Measurements from ENCODE around the gene SMARCAD1.

The SMARCAD1 gene

DNA sequence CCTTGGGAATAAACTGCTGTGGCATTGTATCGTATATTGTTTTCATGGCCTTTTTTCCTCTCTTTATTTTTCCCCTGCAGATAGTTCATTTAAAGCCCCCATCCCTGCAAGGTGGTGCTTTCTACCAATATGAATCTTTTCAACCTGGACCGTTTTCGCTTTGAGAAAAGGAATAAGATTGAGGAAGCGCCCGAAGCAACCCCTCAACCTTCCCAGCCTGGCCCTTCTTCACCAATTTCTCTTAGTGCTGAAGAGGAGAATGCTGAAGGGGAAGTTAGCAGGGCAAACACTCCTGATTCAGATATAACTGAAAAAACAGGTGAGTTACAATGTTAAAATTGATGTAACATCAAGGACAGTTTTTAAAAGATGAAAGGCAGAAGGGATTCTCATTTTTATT lies 601 bp downstream of the SMARCAD1 start (continued):
- TF ChIP-seq, protein P1, sequence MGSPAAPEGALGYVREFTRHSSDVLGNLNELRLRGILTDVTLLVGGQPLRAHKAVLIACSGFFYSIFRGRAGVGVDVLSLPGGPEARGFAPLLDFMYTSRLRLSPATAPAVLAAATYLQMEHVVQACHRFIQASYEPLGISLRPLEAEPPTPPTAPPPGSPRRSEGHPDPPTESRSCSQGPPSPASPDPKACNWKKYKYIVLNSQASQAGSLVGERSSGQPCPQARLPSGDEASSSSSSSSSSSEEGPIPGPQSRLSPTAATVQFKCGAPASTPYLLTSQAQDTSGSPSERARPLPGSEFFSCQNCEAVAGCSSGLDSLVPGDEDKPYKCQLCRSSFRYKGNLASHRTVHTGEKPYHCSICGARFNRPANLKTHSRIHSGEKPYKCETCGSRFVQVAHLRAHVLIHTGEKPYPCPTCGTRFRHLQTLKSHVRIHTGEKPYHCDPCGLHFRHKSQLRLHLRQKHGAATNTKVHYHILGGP (tag by site-specific recombination; IDR thresholded peaks at IDR 0.05) = no peak
- TF ChIP-seq, protein P2, sequence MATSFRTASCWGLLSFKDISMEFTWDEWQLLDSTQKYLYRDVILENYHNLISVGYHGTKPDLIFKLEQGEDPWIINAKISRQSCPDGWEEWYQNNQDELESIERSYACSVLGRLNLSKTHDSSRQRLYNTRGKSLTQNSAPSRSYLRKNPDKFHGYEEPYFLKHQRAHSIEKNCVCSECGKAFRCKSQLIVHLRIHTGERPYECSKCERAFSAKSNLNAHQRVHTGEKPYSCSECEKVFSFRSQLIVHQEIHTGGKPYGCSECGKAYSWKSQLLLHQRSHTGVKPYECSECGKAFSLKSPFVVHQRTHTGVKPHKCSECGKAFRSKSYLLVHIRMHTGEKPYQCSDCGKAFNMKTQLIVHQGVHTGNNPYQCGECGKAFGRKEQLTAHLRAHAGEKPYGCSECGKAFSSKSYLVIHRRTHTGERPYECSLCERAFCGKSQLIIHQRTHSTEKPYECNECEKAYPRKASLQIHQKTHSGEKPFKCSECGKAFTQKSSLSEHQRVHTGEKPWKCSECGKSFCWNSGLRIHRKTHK (tag by site-specific recombination; IDR thresholded peaks at IDR 0.05) = no peak
- TF ChIP-seq, protein P3, sequence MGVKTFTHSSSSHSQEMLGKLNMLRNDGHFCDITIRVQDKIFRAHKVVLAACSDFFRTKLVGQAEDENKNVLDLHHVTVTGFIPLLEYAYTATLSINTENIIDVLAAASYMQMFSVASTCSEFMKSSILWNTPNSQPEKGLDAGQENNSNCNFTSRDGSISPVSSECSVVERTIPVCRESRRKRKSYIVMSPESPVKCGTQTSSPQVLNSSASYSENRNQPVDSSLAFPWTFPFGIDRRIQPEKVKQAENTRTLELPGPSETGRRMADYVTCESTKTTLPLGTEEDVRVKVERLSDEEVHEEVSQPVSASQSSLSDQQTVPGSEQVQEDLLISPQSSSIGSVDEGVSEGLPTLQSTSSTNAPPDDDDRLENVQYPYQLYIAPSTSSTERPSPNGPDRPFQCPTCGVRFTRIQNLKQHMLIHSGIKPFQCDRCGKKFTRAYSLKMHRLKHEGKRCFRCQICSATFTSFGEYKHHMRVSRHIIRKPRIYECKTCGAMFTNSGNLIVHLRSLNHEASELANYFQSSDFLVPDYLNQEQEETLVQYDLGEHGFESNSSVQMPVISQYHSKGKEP (tag by site-specific recombination; IDR thresholded peaks at IDR 0.05) = no peak
- no peak for TF ChIP-seq ZNF558 (tag by site-specific recombination; IDR thresholded peaks at IDR 0.05)

DNA sequence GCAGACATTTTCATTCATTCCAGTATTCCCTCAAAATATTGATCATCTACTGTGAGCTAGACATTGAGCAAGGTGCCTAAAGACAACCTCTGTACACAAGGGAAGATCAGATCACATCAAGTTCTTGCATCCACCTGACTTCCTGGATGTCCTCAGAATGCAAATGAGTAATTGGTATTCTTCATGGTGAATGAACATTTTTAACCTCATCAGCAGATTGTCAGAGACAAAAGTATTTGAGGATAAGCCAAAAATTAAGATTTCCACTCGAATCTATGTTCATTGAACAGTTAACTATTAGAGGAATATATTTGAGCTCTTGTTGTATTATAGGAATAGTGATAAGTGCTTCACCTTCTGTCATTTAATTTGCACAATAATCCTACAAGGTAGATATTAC lies 1.3 kb downstream of the SMARCAD1 start:
- Histone ChIP-seq H3K36me3 (ENCODE audit: control insufficient read depth in 2 of 2, insufficient read depth in 1 of 2, low read length in 2 of 2) (peaks cover 15 to 53% of the 10 kb centered on the region in 2 experiments), H3K4me3 (ENCODE audit: low read depth, low read length) (no peak overlapping the region), H3K9me3 (ENCODE audit: control insufficient read depth, insufficient read depth, low read depth, low read length) (no peaks in the 10 kb centered on the region), H3K27ac (ENCODE audit: extremely low read depth, low read depth, low read length) (no peak overlapping the region), H3K4me1 (ENCODE audit: control insufficient read depth, insufficient read depth, low read length) (no peaks in the 10 kb centered on the region)
- CTCF ChIA-PET = no interaction called here
- TF ChIP-seq ZNF423 (tag by site-specific recombination; IDR thresholded peaks at IDR 0.05) = no peak
- TF ChIP-seq ZNF2 (tag by site-specific recombination; IDR thresholded peaks at IDR 0.05) = no peak
- TF ChIP-seq ZBTB17 (tag by site-specific recombination; IDR thresholded peaks at IDR 0.05) = no peak
- no peak for TF ChIP-seq ZNF248 (tag by site-specific recombination; IDR thresholded peaks at IDR 0.05)
- no peak for TF ChIP-seq ZSCAN23 (tag by site-specific recombination; IDR thresholded peaks at IDR 0.05)
- no peak for TF ChIP-seq ZNF133 (tag by site-specific recombination; IDR thresholded peaks at IDR 0.05)
- no peak for TF ChIP-seq ZBTB7A (tag by site-specific recombination; IDR thresholded peaks at IDR 0.05; ENCODE audit: low read depth)
- TF ChIP-seq ZNF548 (tag by site-specific recombination; IDR thresholded peaks at IDR 0.05) = no peak
- TF ChIP-seq ZNF146 (tag by site-specific recombination; IDR thresholded peaks at IDR 0.05) = no peak
- no peak for TF ChIP-seq ZBTB48 (tag by site-specific recombination; IDR thresholded peaks at IDR 0.05)
- TF ChIP-seq ZNF169 (tag by site-specific recombination; IDR thresholded peaks at IDR 0.05) = no peak
- POLR2A ChIA-PET = no interaction called here

DNA sequence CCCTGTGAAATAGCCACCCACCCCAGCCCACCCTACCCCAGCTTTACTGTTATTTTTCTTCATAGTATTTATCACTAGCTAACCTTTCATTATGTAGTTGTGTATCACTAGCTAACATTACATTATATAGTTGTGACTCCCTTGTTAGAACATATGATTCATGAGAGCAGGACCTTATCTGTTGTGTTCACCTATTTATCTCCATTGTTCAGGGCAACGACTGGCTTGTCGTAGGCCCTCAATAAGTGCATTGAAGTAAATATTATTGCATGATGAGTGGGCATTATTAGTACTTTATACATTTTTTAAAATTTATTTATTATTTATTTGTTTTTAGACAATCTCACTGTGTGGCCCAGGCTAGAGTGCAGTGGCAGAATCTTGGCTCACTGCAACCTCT lies 4.2 kb downstream of the SMARCAD1 start:
- TF ChIP-seq ZNF19 (tag by site-specific recombination; IDR thresholded peaks at IDR 0.05; ENCODE audit: low read depth) (no peak), GLI4 (tag by site-specific recombination; IDR thresholded peaks at IDR 0.05) (no peak), MYNN (tag by site-specific recombination; IDR thresholded peaks at IDR 0.05; ENCODE audit: borderline replicate concordance) (no peak), ZNF433 (tag by site-specific recombination; IDR thresholded peaks at IDR 0.05; ENCODE audit: low read depth) (no peak), ZNF416 (tag by site-specific recombination; IDR thresholded peaks at IDR 0.05) (no peak), ZNF585B (tag by site-specific recombination; IDR thresholded peaks at IDR 0.05) (no peak), ZNF654 (tag by site-specific recombination; IDR thresholded peaks at IDR 0.05; ENCODE audit: low read depth) (no peak), ZNF660 (tag by site-specific recombination; IDR thresholded peaks at IDR 0.05) (no peak)
- TF ChIP-seq, protein P4, sequence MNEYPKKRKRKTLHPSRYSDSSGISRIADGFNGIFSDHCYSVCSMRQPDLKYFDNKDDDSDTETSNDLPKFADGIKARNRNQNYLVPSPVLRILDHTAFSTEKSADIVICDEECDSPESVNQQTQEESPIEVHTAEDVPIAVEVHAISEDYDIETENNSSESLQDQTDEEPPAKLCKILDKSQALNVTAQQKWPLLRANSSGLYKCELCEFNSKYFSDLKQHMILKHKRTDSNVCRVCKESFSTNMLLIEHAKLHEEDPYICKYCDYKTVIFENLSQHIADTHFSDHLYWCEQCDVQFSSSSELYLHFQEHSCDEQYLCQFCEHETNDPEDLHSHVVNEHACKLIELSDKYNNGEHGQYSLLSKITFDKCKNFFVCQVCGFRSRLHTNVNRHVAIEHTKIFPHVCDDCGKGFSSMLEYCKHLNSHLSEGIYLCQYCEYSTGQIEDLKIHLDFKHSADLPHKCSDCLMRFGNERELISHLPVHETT (tag by site-specific recombination; IDR thresholded peaks at IDR 0.05) = no peak
- TF ChIP-seq, protein P5, sequence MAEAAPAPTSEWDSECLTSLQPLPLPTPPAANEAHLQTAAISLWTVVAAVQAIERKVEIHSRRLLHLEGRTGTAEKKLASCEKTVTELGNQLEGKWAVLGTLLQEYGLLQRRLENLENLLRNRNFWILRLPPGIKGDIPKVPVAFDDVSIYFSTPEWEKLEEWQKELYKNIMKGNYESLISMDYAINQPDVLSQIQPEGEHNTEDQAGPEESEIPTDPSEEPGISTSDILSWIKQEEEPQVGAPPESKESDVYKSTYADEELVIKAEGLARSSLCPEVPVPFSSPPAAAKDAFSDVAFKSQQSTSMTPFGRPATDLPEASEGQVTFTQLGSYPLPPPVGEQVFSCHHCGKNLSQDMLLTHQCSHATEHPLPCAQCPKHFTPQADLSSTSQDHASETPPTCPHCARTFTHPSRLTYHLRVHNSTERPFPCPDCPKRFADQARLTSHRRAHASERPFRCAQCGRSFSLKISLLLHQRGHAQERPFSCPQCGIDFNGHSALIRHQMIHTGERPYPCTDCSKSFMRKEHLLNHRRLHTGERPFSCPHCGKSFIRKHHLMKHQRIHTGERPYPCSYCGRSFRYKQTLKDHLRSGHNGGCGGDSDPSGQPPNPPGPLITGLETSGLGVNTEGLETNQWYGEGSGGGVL (tag by site-specific recombination; IDR thresholded peaks at IDR 0.05) = no peak
- ChIA-PET POLR2A (no interaction called here), CTCF (no interaction called here)
- no peaks in the 10 kb centered on the region for H3K4me1 ChIP-seq (ENCODE audit: control insufficient read depth, insufficient read depth, low read length)
- H3K36me3 ChIP-seq (ENCODE audit: control insufficient read depth in 2 of 2, insufficient read depth in 1 of 2, low read length in 2 of 2) = peaks cover 30 to 82% of the 10 kb centered on the region in 2 experiments
- no peak overlapping the region for H3K4me3 ChIP-seq (ENCODE audit: low read depth, low read length)
- H3K9me3 ChIP-seq (ENCODE audit: control insufficient read depth, insufficient read depth, low read depth, low read length) = no peaks in the 10 kb centered on the region
- H3K27ac ChIP-seq (ENCODE audit: extremely low read depth, low read depth, low read length) = no peak overlapping the region
